Mucosa of rectum (tissue), 2 donors: ENCODE data around the gene VNN1.

Source experiments
- H3K27ac ChIP-seq, 2 donors: one replicate each; pipeline ENCODE4 v1.7.0; 2013; ENCODE audit warnings: inconsistent platforms in 2 of 2, low read depth in 2 of 2, low read length in 2 of 2
- H3K27me3 ChIP-seq, 2 donors: one replicate each; pipeline ENCODE4 v1.7.0; 2013; ENCODE audit warnings: low read length in 2 of 2; ENCODE audit not compliant: control insufficient read depth in 2 of 2, insufficient read depth in 2 of 2
- H3K36me3 ChIP-seq, 2 donors: one replicate each; pipeline ENCODE4 v1.7.0; 2013; ENCODE audit warnings: low read length in 2 of 2; ENCODE audit not compliant: control insufficient read depth in 2 of 2, insufficient read depth in 2 of 2
- H3K4me1 ChIP-seq, 2 donors: one replicate each; pipeline ENCODE4 v1.7.0; 2013; ENCODE audit warnings: low read length in 2 of 2, mild to moderate bottlenecking in 1 of 2; ENCODE audit not compliant: control insufficient read depth in 2 of 2, insufficient read depth in 2 of 2
- H3K4me3 ChIP-seq, 2 donors: one replicate each; pipeline ENCODE4 v1.7.0; 2013; ENCODE audit warnings: low read length in 2 of 2
- H3K9ac ChIP-seq, 2 donors: one replicate each; pipeline ENCODE4 v1.7.0; 2013; ENCODE audit warnings: low read length in 2 of 2, low read depth in 1 of 2, mild to moderate bottlenecking in 1 of 2
- H3K9me3 ChIP-seq, 2 donors: one replicate each; pipeline ENCODE4 v1.7.0; 2013; ENCODE audit warnings: low read length in 2 of 2; ENCODE audit not compliant: control insufficient read depth in 2 of 2
- donor health status: healthy.
- donor health status: Normal muscosa, but diverticular disease.

The VNN1 gene

GRCh38 chr6:132748446-132748845 lies 34.6 kb upstream of the VNN1 start:
- no peak overlapping the region for H3K27ac ChIP-seq
- no peak overlapping the region for H3K9ac ChIP-seq
- no peaks in the 10 kb centered on the region for H3K4me1 ChIP-seq
- H3K27me3 ChIP-seq, result no peaks in the 10 kb centered on the region
- no peaks in the 10 kb centered on the region for H3K36me3 ChIP-seq
- no peaks in the 10 kb centered on the region for H3K9me3 ChIP-seq
- no peak overlapping the region for H3K4me3 ChIP-seq

DNA sequence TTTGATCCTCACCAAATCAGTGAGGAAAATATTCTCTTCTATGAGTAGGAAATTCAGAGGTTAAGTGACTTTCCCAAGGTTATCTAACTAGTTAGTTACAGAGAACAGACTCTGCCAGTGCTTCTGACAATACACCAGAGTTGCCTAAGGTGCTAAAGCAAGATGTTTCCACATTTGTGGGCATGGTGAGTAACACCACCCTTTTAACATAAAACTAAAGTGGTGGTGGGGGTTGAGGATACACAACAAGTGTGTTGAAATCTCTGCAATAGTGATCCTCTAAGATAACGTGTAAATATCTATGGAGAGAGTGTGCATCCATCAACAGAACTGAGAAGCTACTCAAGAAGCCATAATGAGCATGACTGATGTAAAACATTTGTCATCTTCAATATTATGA lies 32.2 kb upstream of the VNN1 start:
- Histone ChIP-seq H3K4me3 (no peak overlapping the region), H3K9me3 (no peaks in the 10 kb centered on the region), H3K36me3 (no peaks in the 10 kb centered on the region), H3K4me1 (no peaks in the 10 kb centered on the region), H3K27ac (no peak overlapping the region), H3K27me3 (no peaks in the 10 kb centered on the region), H3K9ac (no peak overlapping the region)

- Histone ChIP-seq H3K9ac (no peak overlapping the region), H3K27me3 (no peaks in the 10 kb centered on the region), H3K36me3 (no peaks in the 10 kb centered on the region), H3K27ac (no peak overlapping the region), H3K4me3 (no peak overlapping the region), H3K9me3 (no peaks in the 10 kb centered on the region), H3K4me1 (no peaks in the 10 kb centered on the region)
Measured at GRCh38 chr6:132742495-132742894, 28.6 kb upstream of the VNN1 start.

- Histone ChIP-seq H3K4me3 (no peak overlapping the region), H3K9ac (no peak overlapping the region), H3K36me3 (no peaks in the 10 kb centered on the region), H3K27me3 (no peaks in the 10 kb centered on the region), H3K27ac (no peak overlapping the region), H3K9me3 (no peaks in the 10 kb centered on the region), H3K4me1 (no peaks in the 10 kb centered on the region)
Measured at GRCh38 chr6:132741281-132741680, 27.4 kb upstream of the VNN1 start.

GRCh38 chr6:132736239-132736638 lies 22.4 kb upstream of the VNN1 start:
- H3K4me3 ChIP-seq, result no peak overlapping the region
- H3K9ac ChIP-seq, result no peak overlapping the region
- no peaks in the 10 kb centered on the region for H3K4me1 ChIP-seq
- H3K9me3 ChIP-seq, result no peaks in the 10 kb centered on the region
- H3K27ac ChIP-seq, result no peak overlapping the region
- no peaks in the 10 kb centered on the region for H3K27me3 ChIP-seq
- H3K36me3 ChIP-seq, result no peaks in the 10 kb centered on the region

- H3K4me1 ChIP-seq, result no peaks in the 10 kb centered on the region
- H3K27me3 ChIP-seq, result no peaks in the 10 kb centered on the region
- no peak overlapping the region for H3K4me3 ChIP-seq
- H3K27ac ChIP-seq, result no peak overlapping the region
- no peak overlapping the region for H3K9ac ChIP-seq
- no peaks in the 10 kb centered on the region for H3K36me3 ChIP-seq
- no peaks in the 10 kb centered on the region for H3K9me3 ChIP-seq
Measured at GRCh38 chr6:132734694-132735236, 20.9 kb upstream of the VNN1 start.

GRCh38 chr6:132733814-132734213 lies 20.0 kb upstream of the VNN1 start:
- Histone ChIP-seq H3K4me3 (no peak overlapping the region), H3K27me3 (no peaks in the 10 kb centered on the region), H3K9ac (no peak overlapping the region), H3K4me1 (no peaks in the 10 kb centered on the region), H3K9me3 (no peaks in the 10 kb centered on the region), H3K27ac (no peak overlapping the region), H3K36me3 (no peaks in the 10 kb centered on the region)

- no peaks in the 10 kb centered on the region for H3K36me3 ChIP-seq
- no peak overlapping the region for H3K27ac ChIP-seq
- no peaks in the 10 kb centered on the region for H3K27me3 ChIP-seq
- H3K9me3 ChIP-seq, result no peaks in the 10 kb centered on the region
- no peak overlapping the region for H3K9ac ChIP-seq
- H3K4me1 ChIP-seq, result no peaks in the 10 kb centered on the region
- H3K4me3 ChIP-seq, result no peak overlapping the region
Measured at GRCh38 chr6:132733283-132733682, 19.4 kb upstream of the VNN1 start.

- no peaks in the 10 kb centered on the region for H3K9me3 ChIP-seq
- H3K27me3 ChIP-seq, result no peaks in the 10 kb centered on the region
- H3K36me3 ChIP-seq, result no peaks in the 10 kb centered on the region
- H3K27ac ChIP-seq, result no peak overlapping the region
- H3K9ac ChIP-seq, result no peak overlapping the region
- no peaks in the 10 kb centered on the region for H3K4me1 ChIP-seq
- H3K4me3 ChIP-seq, result no peak overlapping the region
Measured at GRCh38 chr6:132731086-132731485, 17.2 kb upstream of the VNN1 start.

- no peak overlapping the region for H3K9ac ChIP-seq
- no peaks in the 10 kb centered on the region for H3K36me3 ChIP-seq
- no peaks in the 10 kb centered on the region for H3K4me1 ChIP-seq
- no peak overlapping the region for H3K4me3 ChIP-seq
- H3K27ac ChIP-seq, result no peak overlapping the region
- H3K27me3 ChIP-seq, result no peaks in the 10 kb centered on the region
- no peaks in the 10 kb centered on the region for H3K9me3 ChIP-seq
Measured at GRCh38 chr6:132730560-132730959, 16.7 kb upstream of the VNN1 start.

DNA sequence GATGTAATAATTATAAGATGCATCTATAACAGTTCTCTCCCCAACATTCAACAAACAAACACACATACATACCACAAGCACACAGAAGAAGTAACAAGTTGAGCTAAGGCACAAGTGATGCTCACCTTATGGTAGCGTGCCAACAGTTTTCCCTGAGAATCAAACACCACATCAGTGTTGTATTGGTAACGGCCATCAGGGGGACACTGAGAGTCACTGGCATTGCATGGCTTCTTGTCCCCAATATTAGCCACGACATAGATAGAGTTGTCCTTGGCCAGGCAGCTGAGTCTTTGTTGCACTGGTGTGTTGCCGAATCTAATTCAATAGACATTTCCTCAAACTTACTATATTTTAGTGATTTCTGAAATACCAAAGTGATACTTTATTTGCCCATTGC lies 14.8 kb upstream of the VNN1 start:
- H3K27me3 ChIP-seq, result no peaks in the 10 kb centered on the region

More for the DNA sequence above, 14.8 kb upstream of the VNN1 start:
- no peaks in the 10 kb centered on the region for H3K9me3 ChIP-seq
- H3K36me3 ChIP-seq, result no peaks in the 10 kb centered on the region
- no peak overlapping the region for H3K27ac ChIP-seq
- no peak overlapping the region for H3K4me3 ChIP-seq
- no peak overlapping the region for H3K9ac ChIP-seq
- H3K4me1 ChIP-seq, result no peaks in the 10 kb centered on the region
